T47D (cell line): ENCODE data around the gene EIF4E1B.

Experiments used
- DNase-seq, 2 experiments: peaks; one replicate each; pipeline versions ENCODE4 v3.0.0 to v3.0.0-alpha.2; 2011 to 2012; ENCODE audit warnings: low read depth in 1 of 2, low spot score in 1 of 2
- JUND ChIP-seq: IDR thresholded peaks from 2 replicates; pipeline ENCODE4 v1.6.1; 2012; ENCODE audit warnings: low read depth
- in situ Hi-C: cut with HindIII; loops from 2 replicates; pipeline ENCODE4 v1.10.0; 2016; ENCODE audit warnings: low sequenced_read_pairs, low pct_unique_long_range_greater_than_20kb

Gene EIF4E1B

DNA sequence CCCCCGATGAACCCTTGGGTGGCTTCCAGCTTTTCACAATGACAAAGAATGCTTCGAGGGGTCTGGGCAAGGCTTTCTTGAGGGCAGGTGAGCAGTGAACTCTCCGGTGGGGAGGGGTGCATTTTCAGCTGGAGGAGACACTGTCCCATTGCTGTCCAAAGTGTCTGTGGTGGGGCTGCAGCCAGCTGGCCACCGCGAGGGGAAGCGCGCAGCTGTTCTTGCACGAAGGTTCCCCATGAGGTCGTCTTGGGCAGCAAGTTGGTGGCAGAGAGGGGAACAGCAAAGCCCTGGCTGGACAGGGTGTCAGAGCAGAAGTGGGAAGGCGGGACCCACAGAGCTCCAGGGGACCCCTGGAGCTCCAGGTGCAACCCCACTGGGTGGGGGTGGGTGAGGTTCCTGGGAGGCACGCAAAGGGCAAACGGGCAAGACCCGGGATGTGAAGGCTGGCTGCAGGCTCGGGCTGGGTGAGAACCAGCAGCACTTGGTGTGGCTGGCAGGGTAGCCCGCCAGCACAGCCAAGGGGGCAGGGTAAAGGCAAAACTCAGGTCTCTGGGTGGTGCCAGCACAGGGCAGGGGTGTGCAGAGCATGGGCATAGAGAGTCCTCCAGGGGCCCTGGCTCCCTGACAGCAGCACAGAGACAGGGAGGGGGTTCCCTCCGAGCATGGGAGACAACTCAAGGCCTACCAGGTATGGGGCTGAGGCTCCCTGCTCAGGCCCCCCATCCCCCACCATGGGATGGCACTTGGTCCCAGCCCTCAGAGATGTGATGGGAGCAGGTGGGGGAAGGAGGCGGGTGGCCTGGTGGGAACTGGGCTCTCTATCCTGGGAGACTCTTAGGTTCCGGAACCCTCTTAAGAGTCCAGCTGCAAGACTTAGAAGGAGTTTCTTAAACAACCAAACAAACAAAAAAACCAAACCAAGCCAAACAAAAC lies 43.4 kb downstream of the EIF4E1B start:
- in situ Hi-C loops: no loop called here
- TF ChIP-seq JUND: no peak

DNA sequence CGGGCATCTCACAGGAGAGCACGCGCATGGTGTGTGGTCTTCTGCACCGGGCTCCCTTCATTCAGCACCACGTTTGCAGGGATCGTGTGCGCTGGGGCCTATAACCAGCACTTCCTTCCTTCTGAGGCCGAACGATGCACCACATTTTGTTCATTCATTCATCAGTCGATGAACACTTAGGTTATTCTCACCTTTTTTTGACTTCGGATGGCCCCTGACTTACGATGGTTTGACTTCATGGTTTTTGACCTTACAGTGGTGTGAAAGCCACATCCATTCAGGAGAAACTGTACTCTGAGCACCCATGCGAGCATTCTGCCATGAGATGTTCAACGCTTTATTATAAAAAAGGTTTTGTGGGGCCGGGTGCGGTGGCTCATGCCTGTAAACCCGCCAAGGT lies 44.3 kb downstream of the EIF4E1B start:
- no peak for TF ChIP-seq JUND
- in situ Hi-C loops: no loop called here
- DNase-seq: no peak

More for the DNA sequence above, 43.4 kb downstream of the EIF4E1B start:
- no peak for DNase-seq

DNA sequence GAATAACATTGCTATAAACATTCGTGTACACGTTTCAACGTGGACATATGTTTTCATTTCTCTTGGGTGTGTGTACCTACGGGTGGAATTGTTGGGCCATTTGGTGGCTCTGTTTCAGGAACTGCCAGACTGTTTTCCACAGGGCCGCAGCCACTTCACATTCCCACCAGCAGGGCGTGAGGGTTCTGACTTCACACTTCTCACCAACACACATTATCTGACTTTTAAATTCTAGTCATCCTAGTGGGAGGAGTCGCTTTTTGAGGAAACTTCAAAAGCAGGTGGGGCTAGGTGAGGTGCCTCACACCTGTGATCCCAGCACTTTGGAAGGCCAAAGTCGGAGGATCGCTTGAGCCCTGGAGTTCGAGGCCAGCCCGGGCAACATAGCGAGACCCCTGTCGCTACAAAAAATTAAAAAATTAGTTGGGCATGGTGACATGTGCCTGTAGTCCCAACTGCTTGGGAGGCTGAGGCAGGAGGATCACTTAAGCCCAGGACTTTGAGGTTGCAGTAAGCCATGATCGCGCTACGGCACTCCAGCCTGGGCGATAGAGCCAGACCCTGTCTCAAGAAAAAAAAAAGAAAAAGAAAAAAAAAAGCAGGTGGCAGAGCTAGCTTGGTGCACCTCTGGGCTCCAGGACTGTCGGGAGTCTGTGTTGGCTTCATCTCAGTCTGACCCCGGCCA lies 45.3 kb downstream of the EIF4E1B start:
- in situ Hi-C loops: no loop called here
- TF ChIP-seq JUND: no peak
- DNase-seq: peak; percentile 67 to 74

DNA sequence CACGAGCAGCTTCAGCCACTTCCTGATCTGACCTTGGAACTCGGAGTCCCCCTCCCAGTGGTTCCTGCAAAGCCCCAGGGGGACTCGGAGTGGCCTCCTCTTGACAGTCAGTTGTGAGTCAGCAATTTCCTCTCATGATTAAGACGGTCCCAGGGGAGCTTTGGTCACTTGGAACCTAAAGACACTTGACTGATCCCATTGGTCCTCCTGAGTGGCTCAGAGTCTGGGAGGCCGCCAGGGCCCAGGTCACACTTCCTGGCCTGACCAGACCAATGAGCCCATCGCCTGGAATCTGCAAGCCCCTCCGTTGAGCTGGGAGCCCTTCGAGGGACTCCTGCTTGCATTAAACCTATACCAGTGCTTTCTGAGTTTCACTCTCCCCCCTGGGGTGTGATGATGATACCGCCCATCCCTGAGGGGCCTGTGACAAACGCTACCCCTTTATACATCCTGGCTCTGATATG lies 45.9 kb downstream of the EIF4E1B start:
- no peak for DNase-seq
- no peak for TF ChIP-seq JUND
- in situ Hi-C loops: no loop called here

DNA sequence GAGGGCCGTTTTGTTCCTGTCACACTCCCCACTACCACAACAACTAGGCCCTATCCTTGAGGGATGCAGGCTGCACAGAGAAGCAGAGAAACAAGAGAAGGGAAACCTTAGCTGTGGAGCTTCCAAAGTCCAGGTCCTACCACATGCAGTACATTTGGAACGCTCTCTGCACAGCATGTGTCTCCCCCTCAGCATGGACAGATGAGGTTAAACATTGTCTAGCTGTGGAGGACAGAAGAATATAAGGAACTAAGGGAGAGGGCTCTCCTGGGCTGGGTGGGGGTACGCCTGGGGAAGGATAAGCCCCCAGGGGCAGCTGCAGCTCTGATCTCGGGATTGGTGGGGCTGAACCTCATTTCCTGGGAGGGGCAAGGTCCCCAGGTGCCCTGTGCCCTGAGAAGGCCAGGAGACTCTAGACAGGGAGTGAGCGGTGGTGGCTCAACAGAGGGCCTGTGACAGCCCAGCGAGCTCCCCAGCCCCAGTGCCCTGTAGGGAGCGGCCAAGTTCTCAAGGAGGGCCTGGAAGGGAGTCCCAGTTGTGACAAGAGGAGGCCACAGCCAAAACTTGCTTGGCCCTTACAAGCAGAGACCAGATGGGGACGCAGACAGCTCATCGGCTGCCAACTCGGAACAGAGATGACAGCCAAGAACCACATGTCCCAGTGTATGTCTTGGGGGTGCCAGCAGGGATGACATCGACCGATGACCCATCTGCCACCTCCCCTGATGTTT lies 46.9 kb downstream of the EIF4E1B start:
- no peak for DNase-seq
- in situ Hi-C loops: no loop called here
- TF ChIP-seq JUND: no peak

DNA sequence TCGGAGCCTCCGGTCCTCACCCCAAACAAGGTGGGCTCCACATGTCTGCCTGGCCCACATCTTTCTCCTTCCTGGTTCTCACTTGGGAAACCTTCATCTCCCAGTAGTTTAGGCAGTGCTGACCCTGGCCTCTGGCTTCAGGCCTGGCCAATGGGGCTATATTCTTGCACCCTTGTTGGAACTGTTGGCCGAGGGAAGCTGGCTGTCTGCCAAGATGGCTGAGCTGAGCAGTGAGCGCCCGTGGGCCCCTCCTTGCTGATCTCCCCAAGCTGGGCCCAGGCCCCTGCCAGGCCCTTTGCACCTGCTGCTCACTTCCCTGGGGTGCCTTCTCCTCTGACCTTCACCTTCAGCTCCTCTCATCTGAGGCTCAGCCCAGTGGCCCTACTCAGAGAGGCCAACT lies 48.1 kb downstream of the EIF4E1B start:
- in situ Hi-C loops: no loop called here
- DNase-seq: no peak
- TF ChIP-seq JUND: no peak

DNA sequence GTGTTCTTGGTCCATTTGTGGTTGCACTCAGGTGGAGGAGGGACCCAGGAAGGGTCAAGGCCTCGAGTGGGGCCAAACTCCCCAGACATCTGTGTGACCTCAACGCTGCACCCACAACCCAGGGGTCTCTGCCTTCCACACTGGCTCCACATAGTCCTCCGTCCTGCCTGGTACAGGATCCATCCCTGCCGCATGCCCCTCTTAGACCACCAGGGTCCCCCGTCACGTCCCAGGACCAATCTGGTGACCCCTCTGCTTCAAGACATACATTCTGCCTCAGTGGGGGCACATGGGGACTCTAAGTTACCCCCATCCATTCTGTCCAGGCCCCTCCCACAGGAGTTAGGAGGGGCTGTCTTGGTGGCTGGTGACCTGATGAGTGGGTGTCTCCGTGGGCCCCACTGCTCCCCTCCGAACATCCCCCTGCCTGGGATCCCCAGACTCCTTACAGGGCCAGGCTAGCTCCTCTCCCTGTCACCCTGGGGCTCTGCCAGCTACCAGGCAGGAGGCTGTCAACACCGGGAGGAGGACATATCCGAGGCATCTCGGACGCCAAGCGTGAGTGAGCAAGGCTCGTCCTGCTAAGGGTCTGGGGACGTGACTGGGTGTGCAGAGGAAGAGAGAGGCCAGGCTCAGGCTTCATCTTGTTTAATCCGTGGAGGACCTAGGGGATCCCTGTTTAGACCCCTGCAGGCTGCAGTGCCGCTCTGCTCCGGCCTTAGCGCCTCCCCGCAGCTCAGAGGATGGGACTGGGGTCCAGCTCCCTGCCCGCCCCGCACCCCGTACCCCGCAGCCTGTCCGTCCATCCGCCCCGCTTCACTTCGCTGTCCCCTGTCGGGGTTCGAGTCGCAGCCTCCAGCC lies 49.1 kb downstream of the EIF4E1B start:
- in situ Hi-C loops: no loop called here
- TF ChIP-seq JUND: no peak

DNA sequence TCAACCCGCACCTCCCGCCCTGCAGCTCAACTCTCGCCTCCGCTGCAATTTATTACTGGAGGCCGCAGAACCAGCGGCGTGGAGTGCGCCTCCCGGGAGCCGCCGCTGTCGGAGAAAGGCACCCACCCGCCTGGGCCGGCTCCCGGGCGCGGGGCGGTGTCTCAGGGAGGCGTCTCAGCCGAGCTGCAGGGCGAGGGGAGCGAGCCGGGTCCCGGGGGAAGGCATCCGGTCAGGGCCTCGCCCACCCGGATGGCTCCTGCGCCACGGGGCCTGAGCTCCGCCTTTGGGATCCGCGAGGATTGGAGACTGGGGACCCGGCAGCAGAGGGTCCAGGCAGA lies 49.7 kb downstream of the EIF4E1B start:
- no peak for DNase-seq
- in situ Hi-C loops: no loop called here
- no peak for TF ChIP-seq JUND

More for the DNA sequence above, 49.1 kb downstream of the EIF4E1B start:
- no peak for DNase-seq

DNA sequence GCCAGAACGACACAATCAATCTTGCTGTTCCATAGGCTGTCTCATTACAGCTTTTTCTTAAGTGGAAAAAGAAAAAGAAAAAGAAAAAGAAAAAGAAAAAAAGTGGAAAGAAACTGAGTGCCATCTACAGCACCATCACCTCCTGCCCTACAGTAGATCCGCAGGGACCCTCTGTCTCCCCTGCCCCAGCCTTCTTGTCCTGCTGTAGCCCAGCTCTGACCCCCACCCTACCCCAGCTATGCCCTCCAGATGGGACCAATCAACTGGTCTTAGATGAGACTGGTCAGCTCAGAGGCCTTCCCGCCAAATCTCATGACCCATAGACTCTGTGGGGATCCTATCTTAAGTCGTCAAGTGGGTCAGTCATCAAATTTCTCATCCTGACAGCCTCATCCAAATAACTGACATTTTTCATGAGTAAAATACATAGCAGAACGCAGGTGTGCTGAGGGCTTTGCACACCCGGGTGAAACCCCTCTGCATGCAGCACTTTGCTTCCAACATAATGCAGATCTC lies 51.6 kb downstream of the EIF4E1B start:
- TF ChIP-seq JUND: no peak
- no peak for DNase-seq
- in situ Hi-C loops: no loop called here

DNA sequence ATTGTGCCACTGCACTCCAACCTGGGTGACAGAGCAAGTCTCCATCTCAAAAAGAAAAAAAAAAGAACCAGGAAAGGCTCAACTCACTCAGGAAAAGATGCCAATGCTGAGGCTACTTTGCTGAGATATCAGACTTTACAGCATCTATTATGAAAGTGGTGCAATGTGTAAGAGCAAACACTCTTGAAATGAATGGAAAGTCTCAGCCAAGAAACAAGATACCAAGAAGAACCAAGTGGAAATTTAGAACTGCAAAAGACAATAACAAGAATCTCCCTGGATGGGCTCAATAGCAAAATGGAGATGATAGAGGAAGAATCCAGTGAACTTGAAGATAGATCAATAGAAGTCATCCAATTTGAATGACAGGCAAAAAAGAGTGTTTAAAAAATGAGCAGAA lies 54.5 kb downstream of the EIF4E1B start:
- in situ Hi-C loops: no loop called here
- TF ChIP-seq JUND: no peak

DNA sequence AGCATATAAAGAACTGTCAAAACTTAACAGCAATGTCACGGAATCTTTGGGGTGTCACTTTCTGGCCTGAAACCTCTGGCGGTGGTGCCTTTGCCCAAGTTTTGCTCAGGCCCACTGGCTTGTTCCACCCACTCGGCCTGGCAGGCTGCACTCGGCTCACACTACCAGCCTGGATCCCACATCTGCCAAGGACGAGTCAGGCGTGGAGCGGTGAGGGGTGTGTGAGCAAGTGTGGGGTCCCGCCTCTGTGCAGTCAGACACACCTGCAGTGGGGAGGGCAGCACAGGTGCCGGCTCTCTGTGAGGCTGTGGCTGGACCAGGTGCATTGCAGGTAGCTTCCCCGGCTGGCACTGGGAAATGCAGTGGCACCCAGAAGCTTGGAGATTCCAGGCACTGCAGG lies 56.8 kb downstream of the EIF4E1B start:
- in situ Hi-C loops: no loop called here
- no peak for DNase-seq
- no peak for TF ChIP-seq JUND

More for the DNA sequence above, 54.5 kb downstream of the EIF4E1B start:
- DNase-seq: no peak

DNA sequence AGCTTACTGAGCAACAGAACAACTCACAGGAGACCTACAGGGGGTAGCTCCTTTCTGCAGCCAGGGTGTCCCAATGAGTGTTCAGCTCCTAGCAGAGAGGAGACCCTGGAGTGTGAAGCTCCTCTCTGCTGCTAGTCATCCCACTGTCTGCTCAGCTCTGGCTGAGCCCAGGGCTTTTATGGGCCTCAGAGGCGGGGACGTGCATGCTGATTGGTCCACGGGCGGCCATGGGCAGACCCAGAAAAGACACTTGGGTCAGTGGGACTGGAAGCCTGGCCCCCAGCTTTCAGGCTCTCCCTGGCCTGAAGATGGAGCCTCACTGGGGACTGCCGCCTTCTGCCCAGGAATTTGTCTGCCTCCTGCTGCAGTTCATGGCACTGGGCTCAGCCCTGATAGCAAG lies 57.4 kb downstream of the EIF4E1B start:
- no peak for TF ChIP-seq JUND
- DNase-seq: no peak
- in situ Hi-C loops: no loop called here
